ENCODE measurements around the gene FILIP1. TPM values are rescaled to one million over a fixed set of nuclear protein-coding genes. Genes with fewer than 3 reads are reported as not detected.

Gene FILIP1
- polyA plus RNA-seq, 1 experiment, result 0.44 TPM

DNA sequence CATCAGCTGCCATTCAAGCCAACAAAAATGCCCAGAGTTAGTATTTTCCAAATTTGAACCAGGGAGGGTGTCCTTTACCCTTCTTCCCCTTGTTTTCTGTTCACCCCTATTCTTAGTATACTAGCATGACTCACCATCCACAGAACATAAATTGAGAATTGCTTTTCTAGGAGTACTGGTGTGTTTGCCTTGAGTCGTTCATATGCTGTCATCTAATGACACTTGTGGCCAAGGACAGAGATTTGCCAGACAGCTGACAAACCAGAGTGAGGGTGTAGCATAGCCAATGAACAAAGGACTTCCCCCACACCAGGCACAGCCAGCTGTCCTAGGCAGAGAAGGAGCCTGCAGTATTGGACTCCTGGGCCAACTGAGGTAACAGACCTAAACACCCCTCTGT is 62.2 kb downstream of the FILIP1 start:
- DNase-seq (ENCODE audit: low read depth), result no peak

DNA sequence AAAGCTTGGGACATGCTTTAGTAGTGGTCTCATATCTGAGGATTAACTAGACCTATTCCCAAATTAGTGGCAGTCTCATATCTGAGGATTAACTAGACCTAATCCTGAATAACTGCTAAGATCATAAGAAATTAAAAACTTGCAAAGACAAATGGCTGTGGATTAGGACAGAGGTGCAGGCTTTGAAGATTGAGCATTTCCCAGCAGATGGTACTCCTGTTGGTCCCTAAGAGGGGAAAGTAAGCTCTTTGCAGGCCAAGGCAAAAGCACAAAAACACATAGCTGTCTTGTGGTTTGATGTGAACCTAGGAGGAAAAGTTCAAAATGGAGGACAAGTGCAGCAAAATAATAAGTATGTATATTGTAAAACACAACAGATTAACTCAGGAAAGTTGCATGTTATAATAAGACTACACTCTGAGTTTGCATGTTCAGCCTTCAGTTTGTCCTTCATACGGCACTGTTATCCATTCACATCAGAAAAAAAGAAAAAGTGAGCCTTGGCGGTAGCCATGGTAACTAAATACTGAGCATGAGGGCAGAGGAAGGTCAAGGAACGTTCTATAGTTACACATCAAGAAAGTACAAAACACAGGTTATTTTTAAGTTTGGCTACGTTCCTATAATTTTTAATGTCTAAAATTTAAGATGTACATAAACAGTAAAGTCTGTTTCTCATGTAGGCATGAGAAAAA is 62.8 kb downstream of the FILIP1 start:
- CTCF ChIA-PET, result interaction anchor here (0.6 to 1.0 kb wide), 2 partner anchors 17 to 68 kb away, joined by 3 to 4 read pairs; no protein-coding TSS in a partner anchor
- POLR2A ChIA-PET, result no interaction called here
- no peak for DNase-seq (ENCODE audit: low read depth)
- Histone ChIP-seq H3K4me3 (ENCODE audit: low read depth, low read length) (no peak overlapping the region), H3K36me3 (ENCODE audit: control insufficient read depth, insufficient read depth, low read length) (no peaks in the 10 kb centered on the region), H3K27me3 (ENCODE audit: control insufficient read depth, insufficient read depth, low read length) (no peaks in the 10 kb centered on the region)
- TF ChIP-seq, protein P1, sequence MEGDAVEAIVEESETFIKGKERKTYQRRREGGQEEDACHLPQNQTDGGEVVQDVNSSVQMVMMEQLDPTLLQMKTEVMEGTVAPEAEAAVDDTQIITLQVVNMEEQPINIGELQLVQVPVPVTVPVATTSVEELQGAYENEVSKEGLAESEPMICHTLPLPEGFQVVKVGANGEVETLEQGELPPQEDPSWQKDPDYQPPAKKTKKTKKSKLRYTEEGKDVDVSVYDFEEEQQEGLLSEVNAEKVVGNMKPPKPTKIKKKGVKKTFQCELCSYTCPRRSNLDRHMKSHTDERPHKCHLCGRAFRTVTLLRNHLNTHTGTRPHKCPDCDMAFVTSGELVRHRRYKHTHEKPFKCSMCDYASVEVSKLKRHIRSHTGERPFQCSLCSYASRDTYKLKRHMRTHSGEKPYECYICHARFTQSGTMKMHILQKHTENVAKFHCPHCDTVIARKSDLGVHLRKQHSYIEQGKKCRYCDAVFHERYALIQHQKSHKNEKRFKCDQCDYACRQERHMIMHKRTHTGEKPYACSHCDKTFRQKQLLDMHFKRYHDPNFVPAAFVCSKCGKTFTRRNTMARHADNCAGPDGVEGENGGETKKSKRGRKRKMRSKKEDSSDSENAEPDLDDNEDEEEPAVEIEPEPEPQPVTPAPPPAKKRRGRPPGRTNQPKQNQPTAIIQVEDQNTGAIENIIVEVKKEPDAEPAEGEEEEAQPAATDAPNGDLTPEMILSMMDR (IDR thresholded peaks at IDR 0.05; ENCODE audit: insufficient read depth, low read depth, low read length), result no peak

More for the DNA sequence above, 62.2 kb downstream of the FILIP1 start:
- Histone ChIP-seq H3K36me3 (ENCODE audit: control insufficient read depth, insufficient read depth, low read length) (no peaks in the 10 kb centered on the region), H3K4me3 (ENCODE audit: low read depth, low read length) (no peak overlapping the region), H3K27me3 (ENCODE audit: control insufficient read depth, insufficient read depth, low read length) (no peaks in the 10 kb centered on the region)
- ChIA-PET POLR2A (no interaction called here), CTCF (interaction anchor here (0.6 kb wide), 1 partner anchor 69 kb away, joined by 3 read pairs; no protein-coding TSS in a partner anchor)
- TF ChIP-seq, protein P1 (IDR thresholded peaks at IDR 0.05; ENCODE audit: insufficient read depth, low read depth, low read length), result no peak

DNA sequence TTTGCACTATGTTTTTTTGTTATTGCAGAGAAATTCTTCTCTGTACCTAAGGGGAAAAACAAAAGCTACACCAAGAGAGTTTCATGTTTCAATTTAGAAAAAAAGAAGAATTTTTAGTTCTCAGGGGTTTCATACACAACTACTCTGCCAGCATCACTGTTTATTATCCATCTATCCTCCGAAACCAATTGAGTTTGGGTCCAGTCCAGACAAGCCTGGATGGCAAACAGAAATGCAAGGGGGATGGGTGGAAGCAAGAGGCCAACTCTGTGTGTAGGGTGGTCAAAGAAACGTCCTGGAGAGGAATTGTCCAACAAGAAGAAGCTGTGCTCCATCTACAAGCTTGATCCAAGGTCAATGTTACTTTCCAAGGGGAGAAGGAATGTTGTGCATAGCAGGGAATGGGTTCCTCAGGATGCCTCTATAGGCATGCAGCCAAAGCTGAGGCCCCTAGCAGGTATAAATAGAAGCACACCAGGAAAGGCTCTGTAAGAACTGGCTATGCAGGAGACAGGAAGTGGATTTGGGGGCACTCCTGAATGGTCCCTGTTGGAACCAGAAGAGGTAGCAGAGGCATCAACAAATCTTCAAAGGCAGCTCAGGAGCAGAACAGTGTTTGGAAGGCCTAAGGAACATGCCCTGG is 64.4 kb downstream of the FILIP1 start:
- no peak overlapping the region for H3K4me3 ChIP-seq (ENCODE audit: low read depth, low read length)
- CTCF ChIA-PET, result no interaction called here
- TF ChIP-seq, protein P1 (IDR thresholded peaks at IDR 0.05; ENCODE audit: insufficient read depth, low read depth, low read length), result no peak
- no peak for DNase-seq (ENCODE audit: low read depth)
- H3K27me3 ChIP-seq (ENCODE audit: control insufficient read depth, insufficient read depth, low read length), result no peaks in the 10 kb centered on the region
- POLR2A ChIA-PET, result no interaction called here
- H3K36me3 ChIP-seq (ENCODE audit: control insufficient read depth, insufficient read depth, low read length), result no peaks in the 10 kb centered on the region

DNA sequence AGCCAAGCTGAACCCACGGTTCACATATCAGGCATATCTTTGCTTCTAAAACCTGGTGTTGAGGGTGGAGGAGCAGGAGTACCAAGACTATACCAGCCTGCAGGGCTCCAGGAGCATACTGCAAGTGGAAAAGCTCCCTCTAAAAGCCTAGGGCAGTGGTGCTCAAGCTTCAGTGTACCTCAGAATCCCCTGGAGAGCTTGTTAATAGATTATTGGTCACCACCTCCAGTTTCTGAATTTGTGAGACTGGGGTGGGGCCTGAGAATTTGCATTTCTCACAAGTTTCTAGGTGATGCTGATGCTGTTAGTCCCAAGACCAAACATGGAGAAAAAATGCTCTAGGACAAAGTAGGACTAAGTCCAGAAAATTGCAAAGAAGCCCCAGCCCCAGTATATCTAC is 65.4 kb downstream of the FILIP1 start:
- ChIA-PET CTCF (no interaction called here), POLR2A (no interaction called here)
- H3K36me3 ChIP-seq (ENCODE audit: control insufficient read depth, insufficient read depth, low read length), result no peaks in the 10 kb centered on the region
- no peak overlapping the region for H3K4me3 ChIP-seq (ENCODE audit: low read depth, low read length)
- H3K27me3 ChIP-seq (ENCODE audit: control insufficient read depth, insufficient read depth, low read length), result no peaks in the 10 kb centered on the region
- TF ChIP-seq, protein P1 (IDR thresholded peaks at IDR 0.05; ENCODE audit: insufficient read depth, low read depth, low read length), result no peak
- no peak for DNase-seq (ENCODE audit: low read depth)

DNA sequence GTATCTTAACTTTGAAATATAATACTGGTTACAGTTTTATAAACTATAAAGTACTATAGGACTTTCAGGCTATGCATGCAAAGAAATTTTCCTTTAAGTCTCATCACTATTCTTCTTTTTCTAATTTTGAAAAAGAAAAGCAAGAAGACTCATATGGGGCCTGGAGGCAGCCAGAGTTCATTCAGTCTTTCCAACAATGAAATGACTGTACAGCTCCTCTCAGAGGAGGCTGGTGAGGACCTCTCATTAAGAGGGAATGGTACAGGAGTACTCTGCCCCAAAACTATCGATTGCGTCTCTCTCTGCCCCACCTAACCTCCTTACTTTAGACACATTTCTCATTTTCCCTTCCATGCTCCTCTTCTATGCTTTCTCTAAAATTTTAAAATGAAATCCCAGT is 66.3 kb downstream of the FILIP1 start:
- DNase-seq (ENCODE audit: low read depth), result no peak
- Histone ChIP-seq H3K27me3 (ENCODE audit: control insufficient read depth, insufficient read depth, low read length) (no peaks in the 10 kb centered on the region), H3K36me3 (ENCODE audit: control insufficient read depth, insufficient read depth, low read length) (no peaks in the 10 kb centered on the region), H3K4me3 (ENCODE audit: low read depth, low read length) (no peak overlapping the region)
- CTCF ChIA-PET, result no interaction called here
- TF ChIP-seq, protein P1 (IDR thresholded peaks at IDR 0.05; ENCODE audit: insufficient read depth, low read depth, low read length), result no peak
- POLR2A ChIA-PET, result no interaction called here
